C4-2B (cell line): ENCODE measurements around the gene CDKL1.

Experiments used
- H3K27ac ChIP-seq: fragments of 450-650 bp; 2 replicates; pipeline ENCODE4 v1.5.1; 2017
- CTCF ChIP-seq: fragments of 450-650 bp; conservative IDR thresholded peaks from 2 replicates; pipeline ENCODE4 v1.5.1; 2017; ENCODE audit warnings: mild to moderate bottlenecking
- ZFX ChIP-seq: fragments of 450-650 bp; IDR thresholded peaks from 2 replicates; pipeline ENCODE4 v1.6.1; 2017

Gene CDKL1

GRCh38 chr14:50303744-50304471, 92.8 kb downstream of the CDKL1 start:
- TF ChIP-seq ZFX, result no peak
- TF ChIP-seq CTCF, result no peak

GRCh38 chr14:50301914-50302313, 94.8 kb downstream of the CDKL1 start:
- no peak for TF ChIP-seq CTCF
- no peak for TF ChIP-seq ZFX
- no peak overlapping the region for H3K27ac ChIP-seq

More at GRCh38 chr14:50303744-50304471, 92.8 kb downstream of the CDKL1 start:
- H3K27ac ChIP-seq, result no peak overlapping the region

GRCh38 chr14:50299585-50299984, 97.1 kb downstream of the CDKL1 start:
- TF ChIP-seq CTCF (no peak), ZFX (no peak)
- no peak overlapping the region for H3K27ac ChIP-seq

- no peak for TF ChIP-seq CTCF
- no peak for TF ChIP-seq ZFX
- H3K27ac ChIP-seq, result no peak overlapping the region
These were observed 106.4 kb downstream of the CDKL1 start for GRCh38 chr14:50290306-50290705.

GRCh38 chr14:50288146-50288545, 108.5 kb downstream of the CDKL1 start:
- TF ChIP-seq CTCF (no peak), ZFX (no peak)
- no peak overlapping the region for H3K27ac ChIP-seq

GRCh38 chr14:50285861-50286260, 110.8 kb downstream of the CDKL1 start:
- TF ChIP-seq CTCF, result no peak
- TF ChIP-seq ZFX, result no peak

More at GRCh38 chr14:50285861-50286260, 110.8 kb downstream of the CDKL1 start:
- H3K27ac ChIP-seq, result no peak overlapping the region
